A673 (cell line): Measurements from ENCODE around the gene SSH2.

Experiments used
- EZH2 ChIP-seq: fragments of 200-600 bp; sonication (generic); IDR thresholded peaks from 2 replicates; pipeline ENCODE4 v1.6.1; 2017; ENCODE audit warnings: borderline replicate concordance, low read depth, mild to moderate bottlenecking, mixed read lengths, antibody characterized with exemption, low read length; ENCODE audit not compliant: poor library complexity, severe bottlenecking
- TF ChIP-seq, protein P1 (sequence below): fragments of 300-800, 200-600 bp; sonication (generic); conservative IDR thresholded peaks from 2 replicates; pipeline ENCODE4 v1.5.1; 2017; ENCODE audit warnings: low read depth, mild to moderate bottlenecking, antibody characterized with exemption, low read length, moderate library complexity, mixed read lengths

DNA sequence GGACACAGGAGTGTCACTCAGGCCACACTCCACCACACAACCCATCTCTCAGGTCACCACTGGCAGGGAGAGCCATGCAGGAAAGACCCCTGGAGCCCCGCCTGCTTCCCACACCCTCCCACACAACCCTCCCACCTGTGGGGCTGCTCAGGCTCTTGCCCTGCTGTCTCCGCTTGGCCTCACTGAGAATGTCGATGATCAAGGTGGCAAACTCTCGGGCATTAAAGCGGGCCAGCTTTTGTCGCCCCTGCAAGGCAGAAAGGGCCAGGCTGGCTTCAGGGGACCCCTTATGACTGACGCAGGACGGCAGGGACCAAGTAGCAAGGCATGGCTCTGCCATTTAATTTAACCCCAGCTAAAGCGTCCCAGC, 353.0 kb downstream of the SSH2 start:
- TF ChIP-seq, protein P1, sequence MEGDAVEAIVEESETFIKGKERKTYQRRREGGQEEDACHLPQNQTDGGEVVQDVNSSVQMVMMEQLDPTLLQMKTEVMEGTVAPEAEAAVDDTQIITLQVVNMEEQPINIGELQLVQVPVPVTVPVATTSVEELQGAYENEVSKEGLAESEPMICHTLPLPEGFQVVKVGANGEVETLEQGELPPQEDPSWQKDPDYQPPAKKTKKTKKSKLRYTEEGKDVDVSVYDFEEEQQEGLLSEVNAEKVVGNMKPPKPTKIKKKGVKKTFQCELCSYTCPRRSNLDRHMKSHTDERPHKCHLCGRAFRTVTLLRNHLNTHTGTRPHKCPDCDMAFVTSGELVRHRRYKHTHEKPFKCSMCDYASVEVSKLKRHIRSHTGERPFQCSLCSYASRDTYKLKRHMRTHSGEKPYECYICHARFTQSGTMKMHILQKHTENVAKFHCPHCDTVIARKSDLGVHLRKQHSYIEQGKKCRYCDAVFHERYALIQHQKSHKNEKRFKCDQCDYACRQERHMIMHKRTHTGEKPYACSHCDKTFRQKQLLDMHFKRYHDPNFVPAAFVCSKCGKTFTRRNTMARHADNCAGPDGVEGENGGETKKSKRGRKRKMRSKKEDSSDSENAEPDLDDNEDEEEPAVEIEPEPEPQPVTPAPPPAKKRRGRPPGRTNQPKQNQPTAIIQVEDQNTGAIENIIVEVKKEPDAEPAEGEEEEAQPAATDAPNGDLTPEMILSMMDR, result no peak
- no peak for TF ChIP-seq EZH2
